Fibroblast of pulmonary artery (primary cell): ENCODE measurements around the gene HDAC4.
"Not testable (repeated sequence)": the region's sequence is repeated elsewhere in the genome, so short reads cannot be mapped to it uniquely, and the experiment has no call there.

Experiments used
- DNase-seq: peaks from one replicate; pipeline ENCODE4 v3.0.0-alpha.2; 2010; ENCODE audit warnings: low read depth
- H3K4me3 ChIP-seq: replicated peaks from 2 replicates; pipeline ENCODE4 v1.5.1; 2011; ENCODE audit warnings: low read depth, mild to moderate bottlenecking, control low read depth, low read length, moderate library complexity
- CTCF ChIP-seq: IDR thresholded peaks from 2 replicates; pipeline ENCODE4 v1.5.1; 2011; ENCODE audit warnings: mild to moderate bottlenecking, control low read depth, low read length, inconsistent platforms; ENCODE audit errors: missing control alignments

The HDAC4 gene

GRCh38 chr2:239072786-239073185 lies 328.0 kb downstream of the HDAC4 start:
- H3K4me3 ChIP-seq: no peak overlapping the region
- no peak for DNase-seq
- no peak for TF ChIP-seq CTCF

- no peak for DNase-seq
- TF ChIP-seq CTCF: no peak
- H3K4me3 ChIP-seq: no peak overlapping the region
Measured at GRCh38 chr2:239070466-239070865, 330.4 kb downstream of the HDAC4 start.

DNA sequence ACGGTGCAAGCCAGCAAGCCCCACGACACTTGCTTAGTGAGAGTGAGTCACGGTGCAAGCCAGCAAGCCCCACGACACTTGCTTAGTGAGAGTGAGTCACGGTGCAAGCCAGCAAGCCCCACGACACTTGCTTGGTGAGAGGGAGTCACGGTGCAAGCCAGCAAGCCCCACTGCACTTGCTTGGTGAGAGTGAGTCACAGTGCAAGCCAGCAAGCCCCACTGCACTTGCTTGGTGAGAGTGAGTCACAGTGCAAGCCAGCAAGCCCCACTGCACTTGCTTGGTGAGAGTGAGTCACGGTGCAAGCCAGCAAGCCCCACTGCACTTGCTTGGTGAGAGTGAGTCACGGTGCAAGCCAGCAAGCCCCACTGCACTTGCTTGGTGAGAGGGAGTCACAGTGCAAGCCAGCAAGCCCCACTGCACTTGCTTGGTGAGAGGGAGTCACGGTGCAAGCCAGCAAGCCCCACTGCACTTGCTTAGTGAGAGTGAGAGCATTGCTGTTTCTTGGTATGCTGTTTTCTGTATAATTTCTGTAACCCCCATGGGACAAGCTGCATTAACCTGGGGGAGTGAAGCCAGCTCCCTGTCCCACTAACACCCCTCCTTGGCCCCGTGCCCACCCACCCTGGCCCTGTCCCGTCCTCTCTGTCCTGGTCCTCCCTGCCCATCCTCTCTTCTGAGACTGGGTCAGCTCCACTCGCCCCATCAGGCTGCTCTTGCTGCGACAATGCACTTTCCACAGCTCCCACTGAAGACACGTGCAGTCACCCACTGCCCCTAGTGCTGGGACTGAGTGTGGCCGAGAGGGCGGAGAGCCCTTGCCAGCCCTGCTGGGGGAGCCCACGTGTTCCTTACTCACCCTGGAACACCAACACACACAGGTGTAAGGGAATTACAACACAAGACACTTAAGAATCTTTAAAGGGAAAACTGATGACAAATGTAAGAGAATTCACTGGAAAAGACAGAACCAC lies 331.2 kb downstream of the HDAC4 start:
- DNase-seq: peak; percentile 8
- H3K4me3 ChIP-seq: not testable (repeated sequence)

DNA sequence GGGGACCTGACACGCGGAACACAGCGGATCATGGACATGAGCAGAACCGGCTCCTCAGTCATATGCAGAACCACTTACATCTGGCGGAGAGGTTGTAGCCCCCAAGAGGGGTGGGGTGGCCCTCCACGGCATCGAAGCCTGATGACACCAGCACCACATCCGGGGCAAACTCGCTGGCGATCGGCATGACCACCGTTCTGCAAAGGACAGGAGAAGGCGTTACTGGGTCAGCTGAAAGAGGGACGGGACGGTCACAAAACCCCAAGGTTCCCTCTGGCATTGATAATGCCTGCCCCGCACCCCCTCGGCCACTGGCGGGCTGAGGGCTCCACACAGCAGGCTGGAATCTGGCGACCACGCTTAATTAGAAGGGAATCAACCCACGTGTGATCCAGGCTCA lies 332.4 kb downstream of the HDAC4 start:
- H3K4me3 ChIP-seq: no peak overlapping the region
- DNase-seq: no peak
- TF ChIP-seq CTCF: no peak

- TF ChIP-seq CTCF: no peak
- no peak for DNase-seq
- H3K4me3 ChIP-seq: no peak overlapping the region
Measured at GRCh38 chr2:239067196-239067865, 333.5 kb downstream of the HDAC4 start.

GRCh38 chr2:239066597-239066996 lies 334.2 kb downstream of the HDAC4 start:
- DNase-seq: no peak
- H3K4me3 ChIP-seq: no peak overlapping the region
- TF ChIP-seq CTCF: no peak

DNA sequence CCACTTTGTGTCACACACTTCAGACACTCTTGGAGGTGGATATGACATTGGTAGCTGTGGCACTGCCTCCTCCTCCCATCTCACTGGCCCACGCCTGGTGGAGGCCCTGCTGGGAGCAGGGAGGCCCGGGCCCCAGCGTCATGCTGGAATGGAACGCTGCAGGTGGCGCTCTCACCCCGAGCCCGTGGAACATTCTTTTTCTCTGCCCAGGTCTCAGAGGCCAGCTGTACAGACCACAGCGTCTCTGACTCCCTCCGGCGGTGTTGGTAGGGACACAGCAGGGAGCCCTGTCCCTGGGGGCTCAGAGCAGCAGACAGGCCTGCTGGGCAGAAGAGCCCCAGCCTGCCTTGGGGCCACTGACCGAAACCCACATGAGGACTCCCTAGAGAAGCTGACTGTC lies 334.9 kb downstream of the HDAC4 start:
- no peak for DNase-seq
- no peak overlapping the region for H3K4me3 ChIP-seq
- TF ChIP-seq CTCF: no peak
